ENCODE measurements around the gene XPO6.
A peak's percentile ranks its signal among the peaks of the same experiment; 100 is the strongest.
"Not testable (repeated sequence)": the region's sequence is repeated elsewhere in the genome, so short reads cannot be mapped to it uniquely, and the experiment has no call there.

The XPO6 gene

GRCh38 chr16:28131743-28132393 is 79.9 kb downstream of the XPO6 start:
- Histone ChIP-seq H3K4me1 (ENCODE audit: control insufficient read depth, insufficient read depth, low read length) (peaks cover 7% of the 10 kb centered on the region), H3K36me3 (ENCODE audit: control insufficient read depth in 2 of 2, insufficient read depth in 2 of 2, low read length in 2 of 2) (peaks cover 23 to 51% of the 10 kb centered on the region in 2 donors), H3K27me3 (ENCODE audit: control insufficient read depth in 1 of 2, insufficient read depth in 2 of 2, low read length in 2 of 2) (no peaks in the 10 kb centered on the region), H3K4me3 (ENCODE audit: low read length in 2 of 2) (no peak overlapping the region), H3K27ac (ENCODE audit: low read length) (no peak overlapping the region), H3K9me3 (ENCODE audit: control insufficient read depth in 2 of 2, low read length in 2 of 2) (no peaks in the 10 kb centered on the region), H3K9ac (ENCODE audit: low read length in 2 of 2) (no peak overlapping the region)

GRCh38 chr16:28131181-28131580 is 80.6 kb downstream of the XPO6 start:
- peak overlapping the region; percentile 3 for H3K27ac ChIP-seq (ENCODE audit: low read length)
- H3K27me3 ChIP-seq (ENCODE audit: control insufficient read depth in 1 of 2, insufficient read depth in 2 of 2, low read length in 2 of 2): no peaks in the 10 kb centered on the region
- H3K4me3 ChIP-seq (ENCODE audit: low read length in 2 of 2): no peak overlapping the region
- peaks cover 23 to 53% of the 10 kb centered on the region in 2 donors for H3K36me3 ChIP-seq (ENCODE audit: control insufficient read depth in 2 of 2, insufficient read depth in 2 of 2, low read length in 2 of 2)
- H3K9me3 ChIP-seq (ENCODE audit: control insufficient read depth in 2 of 2, low read length in 2 of 2): no peaks in the 10 kb centered on the region
- no peak overlapping the region for H3K9ac ChIP-seq (ENCODE audit: low read length in 2 of 2)
- H3K4me1 ChIP-seq (ENCODE audit: control insufficient read depth, insufficient read depth, low read length): peaks cover 7% of the 10 kb centered on the region

- H3K4me3 ChIP-seq (ENCODE audit: low read length in 2 of 2): peak overlapping the region in 1 of 2 donors; percentile 1
- H3K27ac ChIP-seq (ENCODE audit: low read length): peak overlapping the region; percentile 37
- H3K9me3 ChIP-seq (ENCODE audit: control insufficient read depth in 2 of 2, low read length in 2 of 2): no peaks in the 10 kb centered on the region
- H3K9ac ChIP-seq (ENCODE audit: low read length in 2 of 2): peak overlapping the region in 1 of 2 donors; percentile 13
- peaks cover 26 to 60% of the 10 kb centered on the region in 2 donors for H3K36me3 ChIP-seq (ENCODE audit: control insufficient read depth in 2 of 2, insufficient read depth in 2 of 2, low read length in 2 of 2)
- no peaks in the 10 kb centered on the region for H3K27me3 ChIP-seq (ENCODE audit: control insufficient read depth in 1 of 2, insufficient read depth in 2 of 2, low read length in 2 of 2)
- peaks cover 7% of the 10 kb centered on the region for H3K4me1 ChIP-seq (ENCODE audit: control insufficient read depth, insufficient read depth, low read length)
These were observed 81.4 kb downstream of the XPO6 start for GRCh38 chr16:28130099-28131088.

- H3K4me1 ChIP-seq (ENCODE audit: control insufficient read depth, insufficient read depth, low read length): peaks cover 7% of the 10 kb centered on the region
- H3K9me3 ChIP-seq (ENCODE audit: control insufficient read depth in 2 of 2, low read length in 2 of 2): no peaks in the 10 kb centered on the region
- no peak overlapping the region for H3K4me3 ChIP-seq (ENCODE audit: low read length in 2 of 2)
- peaks cover 42 to 60% of the 10 kb centered on the region in 2 donors for H3K36me3 ChIP-seq (ENCODE audit: control insufficient read depth in 2 of 2, insufficient read depth in 2 of 2, low read length in 2 of 2)
- no peaks in the 10 kb centered on the region for H3K27me3 ChIP-seq (ENCODE audit: control insufficient read depth in 1 of 2, insufficient read depth in 2 of 2, low read length in 2 of 2)
- H3K27ac ChIP-seq (ENCODE audit: low read length): no peak overlapping the region
- H3K9ac ChIP-seq (ENCODE audit: low read length in 2 of 2): no peak overlapping the region
These were observed 84.8 kb downstream of the XPO6 start for GRCh38 chr16:28126684-28127620.

GRCh38 chr16:28125592-28125991 is 86.2 kb downstream of the XPO6 start:
- no peaks in the 10 kb centered on the region for H3K27me3 ChIP-seq (ENCODE audit: control insufficient read depth in 1 of 2, insufficient read depth in 2 of 2, low read length in 2 of 2)
- no peak overlapping the region for H3K4me3 ChIP-seq (ENCODE audit: low read length in 2 of 2)
- H3K36me3 ChIP-seq (ENCODE audit: control insufficient read depth in 2 of 2, insufficient read depth in 2 of 2, low read length in 2 of 2): peaks cover 50 to 60% of the 10 kb centered on the region in 2 donors
- H3K9me3 ChIP-seq (ENCODE audit: control insufficient read depth in 2 of 2, low read length in 2 of 2): no peaks in the 10 kb centered on the region
- H3K9ac ChIP-seq (ENCODE audit: low read length in 2 of 2): no peak overlapping the region
- H3K27ac ChIP-seq (ENCODE audit: low read length): no peak overlapping the region
- peaks cover 7% of the 10 kb centered on the region for H3K4me1 ChIP-seq (ENCODE audit: control insufficient read depth, insufficient read depth, low read length)

- H3K36me3 ChIP-seq (ENCODE audit: control insufficient read depth in 2 of 2, insufficient read depth in 2 of 2, low read length in 2 of 2): peaks cover 39 to 47% of the 10 kb centered on the region in 2 donors
- H3K9ac ChIP-seq (ENCODE audit: low read length in 2 of 2): no peak overlapping the region
- H3K9me3 ChIP-seq (ENCODE audit: control insufficient read depth in 2 of 2, low read length in 2 of 2): no peaks in the 10 kb centered on the region
- H3K27me3 ChIP-seq (ENCODE audit: control insufficient read depth in 1 of 2, insufficient read depth in 2 of 2, low read length in 2 of 2): no peaks in the 10 kb centered on the region
- H3K4me3 ChIP-seq (ENCODE audit: low read length in 2 of 2): no peak overlapping the region
- H3K4me1 ChIP-seq (ENCODE audit: control insufficient read depth, insufficient read depth, low read length): no peaks in the 10 kb centered on the region
- H3K27ac ChIP-seq (ENCODE audit: low read length): no peak overlapping the region
These were observed 90.2 kb downstream of the XPO6 start for GRCh38 chr16:28121527-28121926.

- H3K27ac ChIP-seq (ENCODE audit: low read length): no peak overlapping the region
- peaks cover 39 to 42% of the 10 kb centered on the region in 2 donors for H3K36me3 ChIP-seq (ENCODE audit: control insufficient read depth in 2 of 2, insufficient read depth in 2 of 2, low read length in 2 of 2)
- no peak overlapping the region for H3K9ac ChIP-seq (ENCODE audit: low read length in 2 of 2)
- no peaks in the 10 kb centered on the region for H3K9me3 ChIP-seq (ENCODE audit: control insufficient read depth in 2 of 2, low read length in 2 of 2)
- H3K27me3 ChIP-seq (ENCODE audit: control insufficient read depth in 1 of 2, insufficient read depth in 2 of 2, low read length in 2 of 2): no peaks in the 10 kb centered on the region
- H3K4me3 ChIP-seq (ENCODE audit: low read length in 2 of 2): no peak overlapping the region
- H3K4me1 ChIP-seq (ENCODE audit: control insufficient read depth, insufficient read depth, low read length): no peaks in the 10 kb centered on the region
These were observed 91.0 kb downstream of the XPO6 start for GRCh38 chr16:28120754-28121153.

- peaks cover 32 to 38% of the 10 kb centered on the region in 2 donors for H3K36me3 ChIP-seq (ENCODE audit: control insufficient read depth in 2 of 2, insufficient read depth in 2 of 2, low read length in 2 of 2)
- no peak overlapping the region for H3K27ac ChIP-seq (ENCODE audit: low read length)
- no peaks in the 10 kb centered on the region for H3K9me3 ChIP-seq (ENCODE audit: control insufficient read depth in 2 of 2, low read length in 2 of 2)
- no peaks in the 10 kb centered on the region for H3K27me3 ChIP-seq (ENCODE audit: control insufficient read depth in 1 of 2, insufficient read depth in 2 of 2, low read length in 2 of 2)
- no peaks in the 10 kb centered on the region for H3K4me1 ChIP-seq (ENCODE audit: control insufficient read depth, insufficient read depth, low read length)
- H3K9ac ChIP-seq (ENCODE audit: low read length in 2 of 2): no peak overlapping the region
- H3K4me3 ChIP-seq (ENCODE audit: low read length in 2 of 2): no peak overlapping the region
These were observed 93.1 kb downstream of the XPO6 start for GRCh38 chr16:28118637-28119036.

GRCh38 chr16:28117168-28117565 is 94.6 kb downstream of the XPO6 start:
- Histone ChIP-seq H3K4me3 (ENCODE audit: low read length in 2 of 2) (no peak overlapping the region), H3K4me1 (ENCODE audit: control insufficient read depth, insufficient read depth, low read length) (no peaks in the 10 kb centered on the region), H3K9ac (ENCODE audit: low read length in 2 of 2) (no peak overlapping the region), H3K9me3 (ENCODE audit: control insufficient read depth in 2 of 2, low read length in 2 of 2) (no peaks in the 10 kb centered on the region), H3K27ac (ENCODE audit: low read length) (no peak overlapping the region), H3K36me3 (ENCODE audit: control insufficient read depth in 2 of 2, insufficient read depth in 2 of 2, low read length in 2 of 2) (peaks cover 38 to 42% of the 10 kb centered on the region in 2 donors), H3K27me3 (ENCODE audit: control insufficient read depth in 1 of 2, insufficient read depth in 2 of 2, low read length in 2 of 2) (no peaks in the 10 kb centered on the region)

GRCh38 chr16:28115866-28116265 is 95.9 kb downstream of the XPO6 start:
- H3K27ac ChIP-seq (ENCODE audit: low read length); H3K9me3 ChIP-seq (ENCODE audit: control insufficient read depth in 2 of 2, low read length in 2 of 2); H3K4me1 ChIP-seq (ENCODE audit: control insufficient read depth, insufficient read depth, low read length); H3K27me3 ChIP-seq (ENCODE audit: control insufficient read depth in 1 of 2, insufficient read depth in 2 of 2, low read length in 2 of 2); H3K4me3 ChIP-seq (ENCODE audit: low read length in 2 of 2); H3K9ac ChIP-seq (ENCODE audit: low read length in 2 of 2): not testable (repeated sequence)
- peaks cover 36 to 38% of the 10 kb centered on the region in 2 donors for H3K36me3 ChIP-seq (ENCODE audit: control insufficient read depth in 2 of 2, insufficient read depth in 2 of 2, low read length in 2 of 2)

Measured in stomach smooth muscle (tissue), 2 donors.